ENCODE results near the gene PTPRA.

DNA sequence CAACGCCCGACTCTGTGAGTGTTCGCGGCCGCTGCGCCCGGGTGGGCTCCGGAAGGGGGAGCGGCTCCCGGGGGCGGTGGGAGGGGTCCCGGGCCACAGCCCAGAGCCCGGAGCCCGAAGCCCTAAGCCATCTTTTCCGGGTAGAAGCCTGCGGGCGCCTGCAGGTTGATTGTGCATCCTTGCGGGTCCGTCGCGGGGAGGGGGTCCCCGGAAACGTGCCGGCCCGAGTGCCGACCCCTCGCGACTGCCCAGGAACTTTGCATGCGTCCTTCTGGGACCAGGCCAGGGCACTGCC, 413 bp downstream of the PTPRA start:
- no peak for TF ChIP-seq YY1 (IDR thresholded peaks at IDR 0.05; ENCODE audit: insufficient read depth, insufficient read length)
- TF ChIP-seq ZNF274 (IDR thresholded peaks at IDR 0.05; ENCODE audit: low read depth, low read length), result no peak

All from NT2/D1 (cell line).